Effector CD4-positive, alpha-beta T cell (primary cell): Measurements from ENCODE around the gene RNF213.

Source experiments
- DNase-seq: peaks from one replicate; pipeline ENCODE4 v3.0.0-alpha.2; 2020
- total RNA-seq: gene quantifications from one replicate; lab custom pipeline; 2026; lab: John Stamatoyannopoulos, UW

Gene RNF213
- 1,416 reads per million, percentile 100 among the genes with 10 or more reads in this experiment for total RNA-seq

DNA sequence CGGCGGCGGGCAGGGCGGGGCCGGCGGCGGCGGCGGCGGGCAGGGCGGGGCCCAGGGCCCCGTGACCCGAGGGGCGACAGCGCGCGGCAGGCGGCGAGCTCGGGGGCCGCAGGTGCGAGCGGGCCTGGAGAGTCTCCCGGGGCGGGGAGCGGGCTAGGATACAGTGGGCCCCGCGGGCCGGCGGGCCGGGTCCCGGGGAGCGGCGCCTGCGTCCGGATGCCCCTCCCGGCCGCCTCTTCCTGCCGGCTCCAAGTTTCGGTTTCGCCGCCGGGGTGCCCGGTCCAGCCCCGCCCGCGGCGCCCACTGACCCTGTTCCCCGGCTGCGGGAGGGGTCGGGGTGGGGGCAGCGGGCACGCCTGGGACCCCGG, at the start of gene RNF213:
RNF213 (plus strand) TSS at position 62 of the 368 bp plus-strand sequence. CDS start 2,830 bp downstream, outside the sequence.
- peak; percentile 39 for DNase-seq

- no peak for DNase-seq
Observed at GRCh38 chr17:80212109-80212508, 48.5 kb upstream of the RNF213 start.

GRCh38 chr17:80212511-80212910, 48.1 kb upstream of the RNF213 start:
- DNase-seq: no peak

- DNase-seq: no peak
Observed at GRCh38 chr17:80212962-80213642, 47.5 kb upstream of the RNF213 start.

GRCh38 chr17:80213643-80213975, 47.0 kb upstream of the RNF213 start:
- DNase-seq: no peak

GRCh38 chr17:80214012-80214877, 46.4 kb upstream of the RNF213 start:
- no peak for DNase-seq

DNA sequence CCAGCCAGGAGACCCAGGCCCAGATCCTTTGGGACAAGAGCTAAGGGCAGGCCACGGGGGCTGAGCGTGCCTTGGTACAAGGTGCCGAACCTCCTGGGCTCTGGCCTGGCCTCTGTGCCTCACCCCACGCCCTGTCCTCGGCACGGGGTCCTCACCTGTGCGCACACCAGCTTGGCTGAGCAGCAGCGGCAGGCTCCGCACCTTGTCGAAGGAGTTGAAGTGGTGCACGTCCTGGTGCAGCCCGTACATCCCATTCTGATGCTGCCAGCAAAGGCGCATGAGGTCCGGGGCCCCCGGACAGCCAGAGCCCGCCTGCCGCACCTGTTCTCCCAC, 45.8 kb upstream of the RNF213 start:
- DNase-seq: no peak

GRCh38 chr17:80216473-80217456, 43.9 kb upstream of the RNF213 start:
- no peak for DNase-seq

- no peak for DNase-seq
Observed at GRCh38 chr17:80217703-80218362, 42.8 kb upstream of the RNF213 start.

DNA sequence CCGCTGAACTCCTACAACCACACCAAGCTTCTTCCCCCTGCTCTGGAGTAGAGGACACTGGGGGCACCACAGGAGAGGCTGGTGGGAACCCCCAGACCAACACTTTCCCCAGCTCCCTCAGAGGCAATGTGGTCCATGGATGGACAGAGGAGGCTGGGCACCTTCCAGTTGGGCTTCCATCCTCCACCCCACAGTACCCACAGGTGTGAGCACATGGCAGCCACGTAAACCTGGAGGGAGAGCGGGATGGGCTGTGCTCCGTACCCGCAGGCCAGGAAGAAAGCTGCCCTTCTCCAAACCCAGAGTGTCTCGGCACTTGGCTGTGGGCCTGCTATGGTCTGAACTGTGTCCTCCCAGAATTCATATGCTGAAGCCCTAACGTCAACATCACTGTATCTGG, 42.3 kb upstream of the RNF213 start:
- DNase-seq: no peak

DNA sequence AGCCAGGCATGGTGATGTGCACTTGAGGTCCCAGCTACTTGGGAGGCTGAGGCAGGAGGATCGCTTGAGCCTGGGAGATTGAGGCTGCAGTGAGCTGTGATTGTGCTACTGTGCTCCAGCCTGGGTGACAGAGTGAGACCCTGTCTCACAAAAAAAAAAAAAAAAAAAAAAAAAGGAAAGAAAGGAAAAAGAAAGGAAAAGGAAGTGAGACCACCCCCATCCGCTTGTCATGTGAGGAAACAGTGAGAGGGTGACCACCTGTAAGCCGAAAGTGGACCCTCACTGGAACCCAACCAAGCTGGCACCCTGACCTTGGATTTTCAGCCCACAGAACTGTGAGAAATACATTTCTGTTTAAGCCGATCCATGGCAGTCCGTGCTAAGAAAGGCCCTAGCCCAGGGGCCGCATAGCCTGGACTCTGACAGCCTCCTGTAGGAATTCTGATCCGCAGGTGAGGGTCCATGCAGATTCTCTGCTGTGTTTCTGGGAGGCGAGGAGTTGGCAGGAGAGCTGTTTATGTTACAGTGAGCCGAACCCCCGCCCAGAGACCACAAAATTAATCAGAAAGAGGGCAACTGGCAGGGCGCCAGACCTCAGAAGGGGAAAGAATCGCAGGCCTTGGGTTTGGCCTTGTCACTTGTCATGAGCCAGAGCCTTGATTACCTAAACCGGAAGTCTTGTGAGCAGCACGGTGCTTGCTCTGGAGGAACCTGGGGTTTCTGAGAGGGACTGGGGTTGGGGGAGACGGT, 41.5 kb upstream of the RNF213 start:
- DNase-seq: peak; percentile 89

- no peak for DNase-seq
Observed at GRCh38 chr17:80219763-80220053, 40.9 kb upstream of the RNF213 start.

DNA sequence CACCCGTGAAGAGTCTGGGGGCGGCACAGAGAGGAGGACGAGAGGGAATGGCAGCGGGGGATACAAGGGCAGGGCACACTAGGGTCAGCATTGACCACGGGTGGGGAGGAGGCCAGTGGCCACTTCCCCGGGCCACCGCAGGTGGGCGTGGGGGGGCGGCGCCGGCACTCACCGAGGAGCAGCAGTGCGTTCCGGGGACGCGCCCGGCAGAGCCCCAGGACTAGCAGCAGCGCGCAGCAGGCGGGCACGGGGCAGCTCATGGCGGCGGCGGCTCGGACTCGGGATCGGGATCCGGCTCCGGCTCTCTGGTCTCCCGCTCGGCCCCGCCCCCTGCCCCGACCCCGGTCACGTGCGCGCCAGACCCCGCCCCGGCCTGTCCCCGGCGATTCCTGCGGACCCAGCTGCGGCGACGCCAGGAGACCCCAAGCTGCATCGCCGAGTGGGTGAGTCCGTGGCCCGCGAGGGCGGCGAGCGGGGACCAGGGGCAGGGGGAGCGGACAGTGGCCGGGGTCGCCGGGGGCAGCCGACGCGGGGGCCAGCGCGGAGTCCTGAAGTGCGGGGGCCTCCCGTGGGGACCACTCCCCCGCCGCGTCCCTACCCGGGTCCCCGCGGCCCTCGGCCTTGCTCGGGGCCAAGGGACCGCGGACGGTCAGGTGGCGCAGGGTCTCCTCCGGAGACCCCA, 40.5 kb upstream of the RNF213 start, which contains the start of the genes SGSH and SLC26A11:
SGSH (minus strand) TSS at position 280 of the 682 bp plus-strand sequence; CDS start at position 260, 20 bp downstream.
SLC26A11 (plus strand) TSS at position 374 of the 682 bp plus-strand sequence. CDS start 1,134 bp downstream, outside the sequence.
- DNase-seq: peak; percentile 43

- peak; percentile 10 for DNase-seq
Observed at GRCh38 chr17:80220736-80221215, 39.9 kb upstream of the RNF213 start.

GRCh38 chr17:80221351-80222105, 39.1 kb upstream of the RNF213 start:
- no peak for DNase-seq

- DNase-seq: no peak
Observed at GRCh38 chr17:80222376-80223141, 38.1 kb upstream of the RNF213 start.

DNA sequence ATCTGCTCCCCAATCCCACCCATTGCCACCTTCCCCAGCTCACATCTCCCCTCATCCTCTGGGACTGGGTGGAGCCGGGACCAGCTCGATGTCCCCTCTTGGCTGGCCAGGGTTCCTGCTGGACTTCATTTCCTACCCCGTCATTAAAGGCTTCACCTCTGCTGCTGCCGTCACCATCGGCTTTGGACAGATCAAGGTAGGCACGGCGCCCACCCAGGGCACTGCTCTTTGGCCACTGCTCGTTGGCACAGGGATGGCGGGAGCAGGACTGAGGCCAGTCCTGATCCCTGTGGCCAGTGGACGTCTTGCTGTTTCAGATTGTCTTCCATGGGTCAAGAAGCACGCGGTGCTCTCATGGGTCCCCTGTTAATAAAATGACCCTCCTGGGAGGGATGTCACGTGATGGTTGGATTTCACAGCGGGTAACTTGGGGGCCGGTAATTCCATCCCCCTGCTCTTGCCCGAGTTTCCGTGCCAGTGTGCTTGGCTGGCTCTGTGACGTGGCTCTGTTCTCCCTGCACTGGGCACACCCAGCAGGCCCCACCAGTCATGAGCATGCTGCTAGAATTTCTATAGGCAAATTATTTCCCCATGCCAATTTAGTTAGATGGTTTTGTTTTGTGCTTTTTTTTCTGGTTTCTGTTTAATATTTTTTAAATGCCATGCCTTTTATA, 37.4 kb upstream of the RNF213 start:
- DNase-seq: no peak

- no peak for DNase-seq
Observed at GRCh38 chr17:80223838-80224497, 36.7 kb upstream of the RNF213 start.
